IPS-11a (cell line): ENCODE measurements around the gene PPP1R7.
"Not testable (repeated sequence)": the region's sequence is repeated elsewhere in the genome, so short reads cannot be mapped to it uniquely, and the experiment has no call there.

Experiments
- H3K4me3 ChIP-seq: one replicate; pipeline ENCODE4 v1.5.1; 2013; ENCODE audit warnings: low read depth, low read length, control low read depth

PPP1R7 gene

GRCh38 chr2:241149925-241150659 is at the start of gene PPP1R7:
TSS of gene PPP1R7 (plus strand) at chr2:241150467. CDS start at chr2:241150496, 29 bp downstream.
- peak within 1 kb of the TSS; percentile 78 for H3K4me3 ChIP-seq

GRCh38 chr2:241102239-241102803 is 47.9 kb upstream of the PPP1R7 start, which contains the start of gene MTERF4:
TSS of gene MTERF4 (minus strand) at chr2:241102287. CDS start at chr2:241102273, 14 bp downstream.
- H3K4me3 ChIP-seq = peak within 1 kb of the TSS; percentile 91

GRCh38 chr2:241103176-241103595 is 47.1 kb upstream of the PPP1R7 start:
- peak overlapping the region; percentile 91 for H3K4me3 ChIP-seq

- H3K4me3 ChIP-seq = not testable (repeated sequence)
Observed at GRCh38 chr2:241104611-241105010, 45.7 kb upstream of the PPP1R7 start.

GRCh38 chr2:241105641-241106040 is 44.6 kb upstream of the PPP1R7 start:
- no peak overlapping the region for H3K4me3 ChIP-seq

GRCh38 chr2:241107031-241107783 is 43.1 kb upstream of the PPP1R7 start:
- no peak overlapping the region for H3K4me3 ChIP-seq

GRCh38 chr2:241108271-241109209 is 41.7 kb upstream of the PPP1R7 start:
- H3K4me3 ChIP-seq = no peak overlapping the region

GRCh38 chr2:241109210-241110088 is 40.8 kb upstream of the PPP1R7 start:
- H3K4me3 ChIP-seq = no peak overlapping the region

GRCh38 chr2:241110089-241110606 is 40.1 kb upstream of the PPP1R7 start:
- no peak overlapping the region for H3K4me3 ChIP-seq

- no peak overlapping the region for H3K4me3 ChIP-seq
Observed at GRCh38 chr2:241110607-241111439, 39.4 kb upstream of the PPP1R7 start.

GRCh38 chr2:241111440-241111805 is 38.8 kb upstream of the PPP1R7 start:
- H3K4me3 ChIP-seq = no peak overlapping the region

- H3K4me3 ChIP-seq = no peak overlapping the region
Observed at GRCh38 chr2:241112046-241112445, 38.2 kb upstream of the PPP1R7 start.

- no peak overlapping the region for H3K4me3 ChIP-seq
Observed at GRCh38 chr2:241112592-241112991, 37.7 kb upstream of the PPP1R7 start.

GRCh38 chr2:241114836-241115235 is 35.4 kb upstream of the PPP1R7 start:
- no peak overlapping the region for H3K4me3 ChIP-seq

GRCh38 chr2:241115361-241115760 is 34.9 kb upstream of the PPP1R7 start:
- H3K4me3 ChIP-seq = no peak overlapping the region

GRCh38 chr2:241116606-241117560 is 33.4 kb upstream of the PPP1R7 start:
- no peak overlapping the region for H3K4me3 ChIP-seq

GRCh38 chr2:241118737-241119505 is 31.3 kb upstream of the PPP1R7 start:
- H3K4me3 ChIP-seq = no peak overlapping the region
